HTERT RPE-1 (cell line): Measurements from ENCODE around the gene ZNF469.

Source experiments
- in situ Hi-C: fragments of 300-500 bp; cut with MboI; formaldehyde crosslinking; loops from 4 replicates; pipeline ENCODE4 v1.14.3; 2020; ENCODE audit warnings: low sequenced_read_pairs

The ZNF469 gene

DNA sequence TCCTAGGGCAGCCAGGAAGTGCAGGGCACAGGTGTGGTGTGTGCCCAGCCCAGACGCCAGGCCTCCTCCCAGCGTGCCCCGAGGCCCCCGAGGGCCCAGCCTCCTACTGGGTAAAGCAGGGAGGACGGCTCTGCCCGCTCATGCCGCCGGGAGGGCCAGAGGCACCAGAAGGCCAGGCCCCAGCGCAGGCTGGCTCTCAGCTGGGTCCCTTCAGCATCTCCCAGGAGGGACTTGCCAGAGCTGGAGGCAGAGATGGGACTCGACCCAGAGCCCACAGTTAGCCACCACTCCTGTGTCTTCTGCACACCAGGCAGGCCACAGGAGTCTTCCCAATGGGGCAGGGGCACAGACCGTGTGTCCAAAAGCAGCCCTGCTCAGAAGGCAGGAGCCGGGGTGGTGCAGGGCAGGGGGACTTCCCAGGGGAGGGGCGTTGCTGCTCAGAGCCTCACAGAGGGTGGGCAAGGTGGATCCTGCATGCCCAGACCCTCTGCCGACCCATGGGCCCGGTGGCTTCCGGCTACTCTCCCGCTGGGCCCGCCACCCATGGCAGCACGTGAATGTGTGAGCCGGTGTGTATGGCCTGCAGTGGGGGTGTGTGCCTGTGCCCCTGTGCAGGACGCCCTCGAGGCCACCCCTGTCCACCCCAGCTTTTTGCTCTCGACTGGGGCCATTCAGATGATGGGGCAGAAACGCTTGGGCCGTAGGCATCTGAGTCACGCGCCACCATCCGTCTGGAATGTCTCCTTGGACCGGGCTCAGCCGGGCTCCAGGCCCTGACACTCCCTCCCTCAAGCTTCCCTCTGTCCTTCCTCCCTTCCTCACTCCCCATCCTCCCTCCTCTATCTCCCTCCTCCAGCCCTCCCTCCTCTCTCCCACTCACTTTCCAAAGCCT is 5.7 kb upstream of the ZNF469 start:
- in situ Hi-C loops: no loop called here

- in situ Hi-C loops: no loop called here
These were observed 4.8 kb upstream of the ZNF469 start for GRCh38 chr16:88377961-88378360.

- in situ Hi-C loops: no loop called here
These were observed 4.4 kb upstream of the ZNF469 start for GRCh38 chr16:88378401-88378800.

DNA sequence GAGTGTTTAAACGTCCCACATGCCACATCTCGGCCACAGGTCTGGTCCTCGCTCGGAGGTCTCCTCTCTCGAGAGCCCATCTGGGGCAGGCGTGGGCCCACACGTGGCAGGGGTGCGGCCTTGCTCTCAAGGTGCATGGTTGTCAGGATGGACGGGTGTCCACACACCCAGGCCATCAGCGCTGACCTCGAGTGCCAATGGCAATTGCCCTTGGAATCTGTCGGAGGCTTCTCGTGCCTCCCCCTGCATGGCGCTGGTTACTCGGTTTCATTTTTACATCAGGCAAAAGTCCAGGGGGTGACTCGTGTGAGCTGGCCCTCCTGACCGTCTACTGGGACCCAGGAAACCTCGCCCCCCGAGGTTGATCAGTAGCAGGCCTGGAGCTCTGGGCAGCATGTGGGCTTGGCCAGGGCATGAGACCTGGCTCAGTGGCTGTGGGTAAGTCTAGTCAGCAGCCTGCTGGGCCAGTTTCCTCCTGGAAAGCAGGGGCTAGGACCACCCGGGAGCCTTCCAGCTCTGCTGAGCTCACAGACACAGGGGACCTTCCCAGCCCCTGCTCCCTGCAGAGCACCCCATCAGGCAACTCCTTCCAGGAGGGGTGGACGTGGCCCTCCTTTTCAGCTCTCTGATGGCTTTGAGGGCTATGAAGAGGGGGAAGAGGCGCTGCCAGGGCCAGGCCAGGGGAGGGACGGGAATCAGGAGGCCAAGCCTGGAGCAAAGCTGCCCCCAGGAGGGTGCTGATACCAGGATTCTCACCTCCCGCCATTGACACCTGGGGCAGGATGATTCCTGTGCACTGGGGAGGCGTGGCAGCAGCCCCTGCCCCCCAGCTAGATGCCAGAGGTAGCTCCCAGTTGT is 3.7 kb upstream of the ZNF469 start:
- in situ Hi-C loops: no loop called here

DNA sequence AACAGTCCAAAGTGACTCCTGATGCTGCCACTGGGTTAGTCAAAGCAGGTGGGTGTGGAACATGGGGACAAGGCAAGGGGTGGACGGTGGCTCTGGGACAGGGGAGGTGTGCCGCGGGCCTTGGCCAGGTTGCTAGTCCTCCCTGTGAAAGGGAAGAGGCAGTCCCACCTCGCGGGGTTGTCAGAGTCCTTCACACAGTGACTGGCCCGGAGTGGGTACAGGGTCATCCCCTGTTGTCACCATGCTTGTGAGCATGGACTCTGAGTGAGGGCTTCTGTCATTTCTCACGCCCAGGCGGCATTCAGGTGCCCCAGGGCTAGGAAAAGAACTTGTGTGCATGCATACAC is 3.1 kb upstream of the ZNF469 start:
- in situ Hi-C loops: no loop called here

DNA sequence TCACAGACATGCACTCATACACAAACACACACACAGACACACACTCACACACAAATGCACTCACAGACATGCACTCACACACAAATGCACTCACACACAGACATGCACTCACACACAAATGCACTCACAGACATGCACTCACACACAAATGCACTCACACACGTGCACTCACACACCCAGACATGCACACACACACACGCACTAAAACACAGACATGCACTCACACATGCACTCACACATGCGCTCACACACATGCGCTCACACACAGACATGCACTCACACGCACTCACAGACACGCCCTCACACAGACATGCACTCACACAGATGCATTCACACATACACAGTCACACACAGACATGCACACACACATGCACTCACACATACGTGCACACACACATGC is 2.7 kb upstream of the ZNF469 start:
- in situ Hi-C loops: no loop called here

GRCh38 chr16:88380619-88381018 is 2.1 kb upstream of the ZNF469 start:
- in situ Hi-C loops: no loop called here

- in situ Hi-C loops: no loop called here
These were observed 823 bp upstream of the ZNF469 start for GRCh38 chr16:88381820-88382451.

- in situ Hi-C loops: no loop called here
These were observed 852 bp downstream of the ZNF469 start for GRCh38 chr16:88383401-88384221.

DNA sequence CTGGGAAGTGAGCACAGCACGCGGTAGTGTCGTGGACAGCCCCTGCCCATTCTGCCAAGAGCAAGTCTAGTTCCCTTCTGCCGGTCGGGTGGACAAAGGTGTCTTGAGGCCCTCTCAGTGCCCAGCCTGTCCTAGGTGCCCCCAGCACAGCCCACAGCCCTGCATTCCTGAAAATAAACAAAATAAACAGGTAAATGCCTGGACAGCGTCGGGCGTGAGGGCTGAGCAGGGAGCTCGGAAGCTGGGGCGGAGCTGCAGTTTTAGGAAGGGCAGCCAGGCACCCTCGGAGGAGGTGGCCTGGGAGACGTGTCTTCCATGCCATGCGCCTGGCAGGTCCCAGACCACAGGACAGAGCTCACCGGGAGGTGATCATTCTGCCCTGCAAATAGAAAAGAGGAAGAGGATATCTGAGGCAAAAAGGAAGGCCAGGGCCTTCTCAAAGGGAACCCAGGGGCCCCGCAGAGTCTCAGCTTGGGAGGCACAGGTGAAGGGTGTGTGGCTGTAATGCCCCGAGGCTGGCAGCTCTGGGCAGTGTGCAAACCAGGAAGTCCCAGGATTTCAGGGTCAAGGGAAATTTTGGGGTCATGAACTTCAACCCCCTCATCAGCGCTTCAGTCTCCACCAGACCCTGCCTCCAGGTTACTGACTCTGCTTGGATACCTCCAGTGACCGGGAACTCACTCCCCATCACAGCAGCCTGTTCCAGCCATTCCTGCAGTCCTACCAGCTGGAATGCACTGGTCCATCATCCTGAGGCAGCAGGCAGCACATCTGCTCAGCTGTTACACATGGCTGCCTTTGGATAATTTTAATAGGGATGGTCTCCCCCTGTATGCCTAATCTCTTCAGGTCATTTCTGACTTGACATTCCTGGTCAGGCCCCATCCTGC is 1.7 kb downstream of the ZNF469 start:
- in situ Hi-C loops: no loop called here

DNA sequence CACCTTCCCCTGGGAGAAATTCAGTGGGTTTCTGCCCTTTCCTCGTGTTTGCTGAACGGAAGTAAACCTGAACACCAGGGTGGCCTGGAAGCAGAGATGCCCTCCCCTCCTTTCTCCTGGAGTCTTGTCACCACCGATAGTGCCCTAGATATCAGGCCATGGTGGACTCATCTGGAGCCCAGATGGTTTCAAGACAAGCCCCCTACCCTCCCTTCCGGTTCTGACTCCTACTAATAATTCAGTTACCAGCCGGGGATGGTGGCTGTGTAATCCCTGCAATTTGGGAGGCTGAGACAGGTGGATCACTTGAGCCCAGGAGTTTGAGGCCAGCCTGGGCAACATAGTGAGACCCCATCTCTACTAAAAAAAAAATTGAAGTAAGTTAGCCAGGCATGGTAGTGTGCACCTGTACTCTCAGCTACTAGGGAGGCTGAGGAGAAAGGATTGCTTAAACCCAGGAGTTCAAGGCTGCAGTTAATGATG is 2.4 kb downstream of the ZNF469 start:
- in situ Hi-C loops: no loop called here

DNA sequence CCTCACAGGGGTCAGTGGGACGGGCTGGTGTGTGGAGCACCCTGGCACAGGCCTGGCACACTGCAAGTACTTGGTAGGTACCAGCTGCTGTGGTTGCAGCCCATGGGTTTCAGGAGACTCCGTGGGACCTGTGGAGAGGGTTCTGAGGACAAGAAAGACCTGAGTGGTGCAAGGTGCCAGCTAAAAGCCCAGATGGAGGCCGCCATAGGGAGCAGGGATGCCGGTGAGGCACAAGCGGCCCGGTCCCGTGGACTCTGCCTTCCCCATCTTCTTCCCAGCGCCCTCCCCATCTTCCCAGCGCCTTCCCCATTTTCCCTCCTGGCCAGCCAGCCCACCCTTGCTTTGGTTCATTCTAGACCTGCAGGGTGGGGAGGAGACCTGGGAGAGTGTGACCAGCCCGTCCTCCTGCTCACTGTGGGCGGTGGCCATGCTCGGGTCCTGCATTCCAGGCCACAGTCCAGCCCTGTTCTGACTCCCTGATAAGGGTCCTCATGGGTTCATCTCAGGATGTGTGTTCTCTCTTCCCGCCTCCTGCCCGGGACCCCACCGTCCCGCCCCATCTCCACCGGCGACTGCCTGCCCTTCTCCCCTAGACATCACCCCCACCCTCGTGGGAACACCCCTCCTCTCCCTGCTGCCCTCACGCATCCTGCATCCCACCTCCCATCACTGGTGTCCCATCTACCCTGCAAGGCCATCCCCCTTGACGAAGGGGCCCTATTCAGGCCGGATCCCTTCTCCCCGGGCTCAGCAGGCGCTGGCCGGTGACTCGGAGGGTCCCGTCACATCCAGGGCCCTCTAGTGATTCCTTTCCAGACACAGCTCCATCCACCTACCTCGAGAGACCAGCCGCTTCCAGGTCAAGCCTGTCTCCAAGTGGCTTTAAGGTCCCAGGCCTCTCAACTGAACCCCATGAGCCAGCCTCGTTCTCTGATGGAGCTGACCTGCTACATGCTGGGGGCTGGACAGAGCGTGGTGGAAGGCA is 3.4 kb downstream of the ZNF469 start:
- in situ Hi-C loops: no loop called here

GRCh38 chr16:88387180-88387765 is 4.5 kb downstream of the ZNF469 start:
- in situ Hi-C loops: no loop called here

GRCh38 chr16:88387941-88388627 is 5.3 kb downstream of the ZNF469 start:
- in situ Hi-C loops: no loop called here

GRCh38 chr16:88389191-88389590 is 6.4 kb downstream of the ZNF469 start:
- in situ Hi-C loops: no loop called here

DNA sequence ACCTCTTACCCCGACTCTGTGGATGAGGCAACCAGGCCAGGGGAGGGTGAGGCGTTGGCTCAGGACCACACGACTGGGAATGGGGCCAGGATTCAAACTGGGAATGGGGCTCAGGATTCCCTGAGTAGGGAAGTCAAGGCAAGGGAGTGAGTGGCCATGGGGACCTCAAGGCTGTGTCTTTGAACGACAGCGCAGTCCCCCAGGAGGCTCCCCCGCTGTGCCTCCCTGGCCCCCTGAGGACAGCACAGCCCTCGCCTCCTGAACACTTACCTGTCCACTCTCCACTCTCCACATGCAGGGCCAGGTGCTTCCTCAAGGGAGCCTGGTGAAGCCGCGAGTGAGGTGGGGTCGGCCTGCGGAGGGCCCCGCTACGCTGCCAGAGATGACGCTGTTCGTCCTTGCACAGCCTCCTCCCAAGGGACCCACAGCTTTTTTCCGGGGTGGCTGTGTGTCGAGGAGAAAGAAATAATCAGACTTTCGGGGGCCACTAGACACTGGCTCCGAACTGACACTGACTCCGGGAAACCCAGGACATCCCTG is 6.9 kb downstream of the ZNF469 start:
- in situ Hi-C loops: no loop called here

DNA sequence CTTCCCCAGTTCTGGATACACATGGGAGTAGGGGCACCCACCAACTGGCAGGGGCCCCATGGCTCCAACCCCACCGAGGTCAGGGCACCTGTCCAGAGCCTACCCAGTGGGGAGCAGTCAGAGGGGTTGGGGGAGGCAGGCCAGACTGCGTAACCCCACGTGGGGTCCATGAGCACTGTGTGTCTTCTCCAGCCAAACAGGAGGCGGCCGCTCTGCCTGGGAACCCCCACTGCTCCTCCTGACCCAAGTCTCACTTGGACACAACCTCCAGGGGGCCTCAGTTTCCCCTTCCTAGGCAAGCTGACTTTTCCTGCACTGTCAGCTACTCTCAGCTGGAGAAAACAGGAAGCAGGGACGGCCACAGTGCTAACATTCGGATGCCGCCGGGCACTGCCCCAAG is 7.5 kb downstream of the ZNF469 start:
- in situ Hi-C loops: no loop called here
